Measurements from ENCODE around the gene PIAS4.

Gene PIAS4

DNA sequence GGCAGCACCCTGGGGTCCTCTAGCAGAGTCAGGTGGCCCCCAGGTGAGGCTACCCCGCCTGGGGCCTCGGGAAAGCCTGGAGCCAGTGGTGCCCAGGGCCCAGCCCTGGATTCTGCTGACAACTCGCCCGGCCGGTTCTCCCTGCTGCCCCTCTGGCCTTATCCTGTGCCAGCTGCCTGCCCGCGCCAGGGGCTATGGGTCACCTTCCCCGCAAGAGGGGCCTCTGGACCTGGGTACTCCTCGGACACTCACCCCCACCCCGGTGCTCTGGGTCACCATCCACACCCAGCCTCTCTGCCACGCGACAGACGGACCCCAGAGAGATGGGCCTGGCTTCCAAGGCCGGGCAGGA is 35.2 kb downstream of the PIAS4 start:
- no peak for DNase-seq (ENCODE audit: low spot score)

- no peak for DNase-seq (ENCODE audit: low spot score)
These were observed 35.9 kb downstream of the PIAS4 start for GRCh38 chr19:4043401-4043800.

GRCh38 chr19:4043966-4044715 is 36.6 kb downstream of the PIAS4 start:
- DNase-seq (ENCODE audit: low spot score), result no peak

GRCh38 chr19:4044990-4045465 is 37.5 kb downstream of the PIAS4 start:
- DNase-seq (ENCODE audit: low spot score), result no peak

- no peak for DNase-seq (ENCODE audit: low spot score)
These were observed 38.2 kb downstream of the PIAS4 start for GRCh38 chr19:4045597-4046361.

- DNase-seq (ENCODE audit: low spot score), result no peak
These were observed 38.8 kb downstream of the PIAS4 start for GRCh38 chr19:4046362-4046691.

DNA sequence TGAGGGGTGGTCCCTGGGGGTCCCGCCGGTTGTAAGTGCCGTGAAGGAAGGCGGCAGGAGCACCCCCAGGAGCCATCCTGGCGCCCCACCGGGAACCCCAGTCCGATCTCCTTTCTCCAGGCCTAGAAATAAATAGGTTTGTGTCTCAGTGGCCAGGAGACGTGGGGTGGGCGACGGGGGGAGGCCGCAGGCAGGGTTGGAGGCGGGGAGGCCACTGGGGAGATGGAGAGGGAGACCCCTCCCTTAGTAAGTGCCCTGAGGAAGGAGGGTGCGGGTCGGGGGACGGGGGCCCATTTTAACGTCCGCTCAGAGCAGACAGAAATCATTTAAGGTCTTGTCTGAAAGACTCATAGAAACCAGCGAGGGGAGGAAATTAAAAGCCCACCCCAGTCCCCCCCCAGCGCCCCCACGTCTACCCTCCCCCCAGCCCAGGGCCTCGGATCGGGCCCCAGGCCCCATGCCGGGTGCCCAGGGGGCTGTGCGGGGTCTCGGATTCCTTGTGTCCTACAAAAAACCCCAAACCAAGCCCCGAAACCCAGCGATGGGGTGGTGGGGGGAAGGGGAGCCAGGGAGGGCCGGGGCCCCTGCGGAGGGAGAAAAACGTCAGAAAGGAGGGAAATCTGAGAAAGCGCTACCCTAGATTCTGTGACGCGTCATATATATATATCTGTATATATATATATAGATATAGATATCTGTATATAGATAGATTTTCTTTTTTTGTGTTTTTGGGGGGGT is 39.6 kb downstream of the PIAS4 start:
- DNase-seq (ENCODE audit: low spot score), result no peak

DNA sequence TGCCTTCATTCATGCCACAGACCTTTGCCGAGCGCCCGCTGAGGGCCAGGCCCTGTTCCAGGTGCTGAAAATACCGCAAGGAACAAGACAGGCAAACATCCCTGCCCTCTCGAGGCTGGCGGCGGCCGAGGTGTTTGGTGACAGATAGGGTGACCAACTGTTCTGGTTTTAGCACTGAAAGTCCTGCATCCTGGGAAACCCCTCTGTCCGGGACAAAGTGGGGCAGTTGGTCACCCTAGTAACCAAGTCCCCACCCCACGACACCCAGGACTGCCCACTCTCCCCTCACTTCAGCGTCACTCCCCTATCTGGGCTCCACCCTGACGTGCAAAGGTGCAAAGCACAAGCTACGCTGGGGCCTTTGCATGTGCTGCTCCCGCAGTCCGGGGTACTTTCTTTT is 41.9 kb downstream of the PIAS4 start:
- no peak for DNase-seq (ENCODE audit: low spot score)

DNA sequence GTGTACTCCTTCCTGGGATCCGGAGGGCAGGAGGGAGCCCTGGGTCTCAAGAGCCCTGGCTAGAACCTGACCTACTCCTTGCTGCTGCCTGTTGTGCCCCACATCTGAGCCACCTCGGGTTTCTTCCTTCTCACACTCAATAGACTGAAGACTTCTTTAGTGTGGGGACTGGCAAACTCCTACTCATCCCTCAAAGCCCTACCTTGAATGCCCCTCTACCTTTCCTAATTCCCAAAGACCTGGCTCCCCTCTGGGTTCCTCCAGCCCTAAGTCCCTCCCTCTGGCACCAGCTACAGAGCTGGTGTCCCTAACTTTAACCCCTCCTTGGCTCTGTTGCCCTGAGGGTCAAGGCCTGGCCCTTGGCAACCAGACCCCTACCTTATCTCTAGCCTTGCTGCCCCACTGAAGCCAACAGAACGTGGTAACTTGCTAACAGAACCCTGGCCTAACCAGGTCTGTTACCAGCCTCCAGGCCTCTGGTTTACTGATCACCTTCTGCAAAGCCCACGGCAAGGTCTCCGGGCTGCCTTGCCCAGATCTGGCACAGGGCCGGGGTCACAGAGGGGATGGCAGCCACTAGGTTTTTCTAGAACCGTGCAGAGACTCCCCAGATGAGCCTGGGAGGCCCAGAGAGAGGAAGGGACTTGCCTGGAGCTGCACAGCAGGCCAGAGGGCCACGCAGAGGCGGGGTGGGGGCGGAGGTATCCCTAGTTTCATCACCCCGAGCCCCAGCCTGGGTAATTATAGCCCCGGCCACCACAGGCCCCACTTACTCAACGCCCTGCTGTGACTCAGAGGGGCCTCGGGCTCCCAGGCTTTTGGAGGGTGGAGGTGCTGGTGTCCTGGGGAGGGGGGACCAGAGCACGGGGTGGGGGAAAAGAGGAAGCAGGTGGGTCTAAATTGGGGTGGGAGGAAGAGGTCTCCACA is 43.9 kb downstream of the PIAS4 start:
- no peak for DNase-seq (ENCODE audit: low spot score)

- no peak for DNase-seq (ENCODE audit: low spot score)
These were observed 44.8 kb downstream of the PIAS4 start for GRCh38 chr19:4052114-4052992.

DNA sequence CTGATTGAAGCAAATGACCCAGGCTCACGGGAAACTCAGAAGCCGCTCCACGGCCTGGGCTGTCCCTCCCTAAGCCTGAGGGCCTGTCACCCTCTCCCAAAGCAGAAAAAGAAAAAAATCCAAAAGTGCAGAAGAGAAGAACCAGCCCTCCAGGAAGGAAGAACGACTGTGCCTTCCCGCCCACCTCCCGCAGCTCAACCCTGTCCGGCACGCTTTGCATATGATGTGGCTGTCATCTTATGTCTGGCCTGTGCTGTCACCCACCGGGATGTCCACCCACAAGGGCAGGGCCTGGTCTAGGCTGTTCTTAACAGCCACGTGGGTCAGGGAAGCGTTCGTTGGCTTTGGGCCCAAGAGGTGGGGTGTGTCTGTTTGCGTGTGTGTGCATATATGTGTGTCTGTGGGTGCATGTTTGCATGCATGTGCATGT is 45.5 kb downstream of the PIAS4 start:
- DNase-seq (ENCODE audit: low spot score), result no peak

DNA sequence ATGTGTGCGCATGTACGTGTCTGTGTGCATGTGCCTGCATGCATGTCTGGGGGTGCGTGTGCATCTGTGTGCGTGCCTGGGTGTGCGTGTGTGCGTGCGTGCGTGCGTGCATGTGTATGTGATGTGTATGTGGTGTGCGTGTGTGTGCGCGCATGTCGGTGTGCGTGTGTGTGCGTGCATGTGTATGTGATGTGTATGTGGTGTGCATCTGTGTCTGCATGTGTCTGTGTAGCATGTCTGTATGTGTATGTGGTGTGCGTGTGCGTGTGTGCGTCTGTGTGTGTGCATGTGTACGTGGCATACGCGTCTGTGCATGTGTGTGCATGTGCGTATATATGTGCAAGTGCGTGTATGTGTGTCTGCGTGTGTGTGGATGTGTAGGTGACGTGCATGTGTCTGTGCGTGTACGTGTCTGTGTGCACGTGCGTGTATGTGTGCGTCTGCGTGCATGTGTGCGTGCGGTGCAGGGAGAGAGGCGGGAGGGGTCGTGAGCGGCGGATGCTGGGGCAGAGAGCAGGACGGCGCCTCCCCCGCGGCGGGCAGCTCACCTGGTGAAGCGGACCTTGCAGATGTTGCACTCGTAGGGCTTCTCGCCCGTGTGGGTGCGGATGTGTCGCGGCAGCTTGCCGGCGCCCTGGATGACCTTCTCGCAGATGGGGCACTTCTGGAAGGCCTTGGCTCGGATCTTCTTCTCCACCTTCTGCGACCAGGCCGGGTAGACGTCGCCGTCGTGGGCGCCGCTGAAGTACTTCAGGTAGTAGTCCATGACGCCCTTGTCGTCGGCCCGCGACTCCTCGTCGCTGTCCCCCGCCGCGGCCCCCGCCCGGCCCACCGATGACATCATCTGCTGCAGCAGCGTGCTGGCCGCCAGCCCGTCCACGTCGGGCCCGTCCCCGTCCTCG is 46.1 kb downstream of the PIAS4 start:
- no peak for DNase-seq (ENCODE audit: low spot score)

- DNase-seq (ENCODE audit: low spot score), result no peak
These were observed 47.1 kb downstream of the PIAS4 start for GRCh38 chr19:4054441-4055208.

DNA sequence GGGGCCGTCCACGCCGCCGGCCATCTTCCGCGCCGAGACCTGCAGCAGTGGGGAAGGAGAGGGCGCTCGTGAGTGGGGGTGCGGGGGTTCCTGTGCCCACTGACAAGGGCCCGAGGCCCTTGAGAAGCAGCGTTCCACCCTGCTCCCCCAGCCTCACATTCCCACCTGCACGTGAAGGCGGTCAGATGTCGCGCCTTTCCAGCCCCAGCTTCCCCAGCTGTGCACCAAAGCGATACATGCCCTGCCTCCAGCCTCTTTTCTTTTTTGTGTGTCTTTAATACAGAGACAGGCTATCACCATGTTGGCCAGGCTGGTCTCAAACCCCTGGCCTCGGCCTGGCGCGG is 47.6 kb downstream of the PIAS4 start:
- no peak for DNase-seq (ENCODE audit: low spot score)

DNA sequence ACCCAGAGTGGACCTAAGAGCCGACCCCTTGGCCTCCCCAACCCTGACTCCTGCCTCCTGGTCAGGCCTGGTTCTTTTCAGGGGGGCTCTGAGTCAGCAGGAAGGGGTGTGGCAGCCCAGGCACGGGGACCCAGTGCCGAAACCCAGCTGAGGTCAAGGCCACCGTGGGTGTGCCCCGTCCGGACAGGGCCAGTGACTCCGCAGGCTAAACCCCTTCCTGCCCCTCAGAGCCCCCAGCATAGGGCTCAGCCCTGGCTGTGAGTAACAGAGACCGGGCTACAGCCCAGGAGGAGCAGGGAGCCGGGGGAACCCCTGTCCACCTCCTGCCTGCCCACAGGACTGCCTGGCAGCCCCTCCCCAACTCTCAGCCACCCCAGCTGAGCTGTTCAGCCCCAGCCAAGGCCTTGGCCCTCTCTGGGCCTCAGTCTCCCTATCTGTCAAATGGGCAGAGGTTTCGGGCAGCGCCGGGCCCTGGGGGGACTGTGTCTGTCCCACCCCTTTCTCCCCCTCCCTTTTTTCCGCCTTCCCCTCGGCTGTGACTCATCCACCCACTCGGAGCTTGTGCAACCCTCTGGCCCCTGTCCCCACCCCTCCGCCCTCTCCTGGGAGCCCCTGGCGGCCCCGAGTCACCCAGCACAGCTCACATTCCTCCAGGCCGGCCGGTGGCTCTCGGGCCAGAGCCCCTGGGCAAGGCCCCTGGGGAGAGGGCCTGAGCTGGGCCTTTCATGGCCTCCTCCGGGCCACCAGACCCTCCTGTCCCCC is 50.6 kb downstream of the PIAS4 start:
- DNase-seq (ENCODE audit: low spot score), result no peak

DNA sequence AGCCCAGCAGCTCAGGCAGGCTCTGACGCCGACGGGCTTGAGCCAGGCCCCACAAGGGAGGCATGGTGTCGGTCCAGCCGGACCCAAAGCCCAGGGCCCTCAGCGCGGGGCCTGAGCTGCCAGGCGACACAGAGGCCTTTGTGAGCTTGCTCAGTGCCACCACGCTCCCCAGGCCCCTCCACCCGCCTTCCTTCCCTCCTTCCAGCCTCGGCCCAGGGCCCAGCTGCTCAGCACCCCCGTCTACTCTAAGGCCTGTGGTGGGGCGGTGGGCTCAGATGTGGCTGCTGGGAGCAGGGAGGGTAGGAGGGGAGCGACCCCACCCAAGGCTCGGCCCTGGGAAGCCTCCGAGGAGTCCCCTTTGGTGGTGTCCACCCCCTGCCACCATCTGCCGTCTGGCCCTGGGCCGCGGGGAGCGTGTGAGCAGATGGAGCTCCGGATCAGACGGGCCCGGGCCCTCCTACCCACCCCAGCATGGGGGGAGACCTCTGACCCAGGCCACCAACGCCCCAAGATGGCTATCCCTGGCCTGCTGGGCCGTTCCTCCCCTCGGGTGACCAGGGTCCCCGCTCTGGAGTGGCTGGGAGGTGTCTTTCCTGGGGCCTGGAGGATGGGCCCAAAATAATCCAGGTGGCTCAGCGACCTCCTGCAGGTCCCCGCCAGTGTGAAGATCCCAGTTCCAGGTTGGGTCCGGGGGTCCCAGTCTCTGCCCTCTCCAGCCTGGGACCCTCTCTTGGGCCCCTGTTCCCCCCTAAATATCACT is 51.3 kb downstream of the PIAS4 start:
- DNase-seq (ENCODE audit: low spot score), result peak; percentile 88

- no peak for DNase-seq (ENCODE audit: low spot score)
These were observed 51.9 kb downstream of the PIAS4 start for GRCh38 chr19:4059453-4059871.

Data from Ammon's horn (tissue), 1 donor.